GM23248 (cell line): Measurements from ENCODE around the gene AHCY. TPM values are rescaled to one million over a fixed set of nuclear protein-coding genes. Genes with fewer than 3 reads are reported as not detected.
"Not testable (repeated sequence)": the region's sequence is repeated elsewhere in the genome, so short reads cannot be mapped to it uniquely, and the experiment has no call there.

Source experiments
- DNase-seq: peaks from one replicate; pipeline ENCODE4 v3.0.0-alpha.2; 2015
- H2AFZ ChIP-seq: fragments of 200-600 bp; sonication (generic); 2 replicates; pipeline ENCODE4 v1.6.1; 2016; ENCODE audit warnings: antibody characterized with exemption
- H3F3A ChIP-seq: fragments of 200-600 bp; sonication (generic); 2 replicates; pipeline ENCODE4 v1.6.1; 2016; ENCODE audit warnings: mild to moderate bottlenecking, antibody characterized with exemption, mixed run types; ENCODE audit not compliant: insufficient read depth
- H3K27ac ChIP-seq: fragments of 200-600 bp; sonication (generic); 2 replicates; pipeline ENCODE4 v1.5.1; 2016; ENCODE audit warnings: mild to moderate bottlenecking
- H3K27me3 ChIP-seq: fragments of 200-600 bp; sonication (generic); replicated peaks from 2 replicates; pipeline ENCODE4 v1.6.1; 2016; ENCODE audit warnings: mild to moderate bottlenecking; ENCODE audit not compliant: insufficient read depth
- H3K36me3 ChIP-seq: fragments of 200-600 bp; sonication (generic); 2 replicates; pipeline ENCODE4 v1.6.1; 2016; ENCODE audit warnings: low read depth, mild to moderate bottlenecking
- H3K4me1 ChIP-seq: fragments of 200-600 bp; sonication (generic); 2 replicates; pipeline ENCODE4 v1.6.1; 2016; ENCODE audit warnings: mild to moderate bottlenecking; ENCODE audit not compliant: insufficient read depth
- H3K4me2 ChIP-seq: fragments of 200-600 bp; sonication (generic); one replicate; pipeline ENCODE4 v1.6.1; 2016; ENCODE audit warnings: mild to moderate bottlenecking; ENCODE audit not compliant: unreplicated experiment
- H3K4me3 ChIP-seq: fragments of 200-600 bp; sonication (generic); 2 replicates; pipeline ENCODE4 v1.5.1; 2016; ENCODE audit warnings: mild to moderate bottlenecking
- H3K79me2 ChIP-seq: fragments of 200-600 bp; sonication (generic); 2 replicates; pipeline ENCODE4 v1.6.1; 2016; ENCODE audit warnings: mild to moderate bottlenecking; ENCODE audit not compliant: insufficient read depth
- H3K9ac ChIP-seq: fragments of 200-600 bp; sonication (generic); 2 replicates; pipeline ENCODE4 v1.6.1; 2016; ENCODE audit warnings: mild to moderate bottlenecking
- H3K9me2 ChIP-seq: fragments of 200-600 bp; sonication (generic); 2 replicates; pipeline ENCODE4 v1.6.1; 2016; ENCODE audit warnings: mixed run types, mild to moderate bottlenecking, moderate library complexity; ENCODE audit not compliant: insufficient read depth
- H3K9me3 ChIP-seq: fragments of 200-600 bp; sonication (generic); one replicate; pipeline ENCODE4 v1.6.1; 2017; ENCODE audit warnings: low read depth
- H4K20me1 ChIP-seq: fragments of 200-600 bp; sonication (generic); 2 replicates; pipeline ENCODE4 v1.6.0; 2016; ENCODE audit not compliant: insufficient read depth
- EZH2 ChIP-seq: fragments of 200-600 bp; sonication (generic); IDR thresholded peaks from 2 replicates; pipeline ENCODE4 v1.6.1; 2018; ENCODE audit warnings: antibody characterized with exemption, mild to moderate bottlenecking; ENCODE audit not compliant: insufficient read depth, poor library complexity, severe bottlenecking
- EZH2phosphoT487 ChIP-seq: fragments of 200-600 bp; sonication (generic); IDR thresholded peaks from 2 replicates; pipeline ENCODE4 v1.6.1; 2018; ENCODE audit warnings: antibody characterized with exemption, moderate library complexity, mild to moderate bottlenecking, low read depth; ENCODE audit not compliant: insufficient read depth
- WGBS, 2 experiments: methylation state at CpG; one replicate each; pipeline ENCODE4 v1.1.6; 2015 to 2017; ENCODE audit warnings: low lambda C conversion rate in 2 of 2, low coverage in 1 of 2; ENCODE audit errors: missing lambda C conversion rate in 2 of 2; 5-methylcytosine and 5-hydroxymethylcytosine counted together
- in situ Hi-C: fragments of 300-500 bp; cut with MboI; formaldehyde crosslinking; loops from 2 replicates; pipeline ENCODE4 v1.15.0; 2020
- polyA plus RNA-seq: library from polyadenylated mRNA; unstranded; fragments of >200 nt; fragmentation: Nextera tagmentation; extraction: Ambion mirVana; gene quantifications from 2 replicates; pipeline ENCODE4 v1.2.1, GENCODE V29; 2016
- total RNA-seq: library from RNA; depleted of rRNA; stranded (reverse); fragments of >200 nt; shearing (Covaris generic); gene quantifications from 2 replicates; pipeline ENCODE4 v1.2.3, GENCODE V29; 2014; rRNA removed

AHCY gene
- total RNA-seq (82.6 and 115 TPM in 2 replicates), polyA plus RNA-seq (53.7 and 53.8 TPM in 2 replicates)

DNA sequence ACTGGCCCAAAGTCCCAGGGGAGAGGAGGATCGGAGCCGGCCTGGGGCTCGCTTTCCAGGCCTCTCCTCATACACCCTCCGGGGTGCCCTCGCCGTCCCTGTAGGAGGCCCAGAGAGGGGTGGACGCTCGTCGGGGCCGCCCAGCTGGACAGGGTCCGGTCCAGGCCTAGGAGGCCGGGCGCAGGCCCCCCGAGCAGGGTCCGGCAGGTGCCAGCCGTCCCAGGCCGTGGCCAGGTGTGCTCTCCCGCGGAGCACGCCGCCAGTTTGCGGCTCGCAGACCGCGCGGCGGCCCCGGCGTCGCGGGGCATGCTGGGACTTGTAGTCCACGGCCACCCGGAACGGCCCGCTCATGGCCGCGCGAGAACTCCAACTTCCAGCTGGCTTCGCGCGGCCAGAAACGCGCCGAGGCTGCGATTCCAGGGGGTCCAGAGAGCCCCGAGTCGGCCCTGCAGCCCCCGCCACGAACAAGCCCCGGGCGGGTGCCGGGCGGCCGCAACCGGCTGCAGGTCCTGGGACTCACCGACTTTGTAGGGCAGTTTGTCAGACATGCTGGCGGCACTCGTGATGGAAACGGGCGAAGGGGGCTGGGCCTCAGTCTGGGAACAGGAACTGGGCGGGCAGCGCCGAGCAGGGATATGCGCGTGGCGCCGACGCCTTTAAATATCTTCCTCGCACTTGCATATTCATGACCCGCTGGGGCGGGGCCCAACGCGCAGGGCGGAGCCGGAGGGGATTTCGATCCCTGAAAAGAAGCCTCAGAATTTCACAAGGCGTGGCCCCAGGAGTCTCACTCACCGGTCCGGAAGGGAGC is at the start of gene AHCY:
Gene AHCY, minus strand, starts transcription at position 633 of the 811 bp plus-strand sequence. Its CDS starts 85 bp downstream, at position 548.
- Histone ChIP-seq H3K9me3 (no peaks in the 10 kb centered on the region), H4K20me1 (no peaks in the 10 kb centered on the region), H3K4me3 (peak within 1 kb of the TSS; percentile 88), H3F3A (peaks cover 7% of the 10 kb centered on the region; the same call in 1 of the 2 replicates), H3K9me2 (no peaks in the 10 kb centered on the region), H3K9ac (peak within 1 kb of the TSS; percentile 96), H3K79me2 (peaks cover 35% of the 10 kb centered on the region), H3K27ac (peak within 1 kb of the TSS; percentile 95), H3K4me2 (peak within 1 kb of the TSS; percentile 85), H3K4me1 (peaks cover 12% of the 10 kb centered on the region), H3K36me3 (no peaks in the 10 kb centered on the region), H2AFZ (peak within 1 kb of the TSS; percentile 80), H3K27me3 (no peaks in the 10 kb centered on the region)
- DNase-seq: peak; percentile 99
- 1% methylated on average over 52 to 74 of the region's 79 CpGs for WGBS, 2 experiments
- in situ Hi-C loops: loop anchor here (25.0 kb wide), 1 partner anchor 409 kb away; the partner anchor contains the start of gene TP53INP2
- TF ChIP-seq EZH2phosphoT487 (no peak), EZH2 (no peak)

DNA sequence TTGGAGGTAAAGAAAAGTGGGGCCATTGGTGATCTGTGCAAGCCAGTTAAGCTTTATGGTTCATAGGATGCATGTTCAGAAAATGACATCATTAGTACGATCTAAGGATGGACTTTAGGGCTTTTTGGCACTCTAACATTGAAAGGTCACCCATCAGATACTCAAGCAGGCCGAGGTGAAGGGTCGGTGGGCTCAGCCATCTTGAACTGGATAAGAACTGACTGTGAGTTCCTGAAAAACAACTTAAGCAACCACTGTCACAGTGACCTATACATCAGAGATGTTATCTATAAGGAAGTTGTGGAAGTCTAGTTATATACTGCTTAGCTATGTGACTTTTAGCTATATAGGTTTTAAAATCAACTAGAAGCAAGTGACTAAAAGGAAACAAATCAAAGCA is 46.9 kb upstream of the AHCY start:
- Histone ChIP-seq H3K9me2 (no peaks in the 10 kb centered on the region), H4K20me1 (no peaks in the 10 kb centered on the region), H3K79me2 (no peaks in the 10 kb centered on the region), H3K9me3 (no peaks in the 10 kb centered on the region), H3K36me3 (no peaks in the 10 kb centered on the region), H3K27me3 (no peaks in the 10 kb centered on the region), H2AFZ (no peak overlapping the region), H3K4me2 (no peak overlapping the region), H3K4me1 (peaks cover 9% of the 10 kb centered on the region), H3K4me3 (no peak overlapping the region), H3K9ac (no peak overlapping the region), H3K27ac (no peak overlapping the region), H3F3A (0 out of 2 replicates have a peak, but pooled peaks cover 4% of the 10 kb centered on the region)
- DNase-seq: no peak
- in situ Hi-C loops: no loop called here
- TF ChIP-seq EZH2 (no peak), EZH2phosphoT487 (no peak)
- WGBS, 2 experiments: 63% methylated on average over 3 of the region's 3 CpGs

- Histone ChIP-seq H3K36me3 (no peaks in the 10 kb centered on the region), H3K27ac (no peak overlapping the region), H2AFZ (no peak overlapping the region), H3K9me3 (no peaks in the 10 kb centered on the region), H3K4me1 (peaks cover 9% of the 10 kb centered on the region), H4K20me1 (no peaks in the 10 kb centered on the region), H3F3A (0 out of 2 replicates have a peak, but pooled peaks cover 4% of the 10 kb centered on the region), H3K9ac (no peak overlapping the region), H3K79me2 (no peaks in the 10 kb centered on the region), H3K4me2 (no peak overlapping the region), H3K4me3 (no peak overlapping the region), H3K9me2 (no peaks in the 10 kb centered on the region), H3K27me3 (no peaks in the 10 kb centered on the region)
- TF ChIP-seq EZH2 (no peak), EZH2phosphoT487 (no peak)
- DNase-seq: no peak
- in situ Hi-C loops: no loop called here
- WGBS, 2 experiments: 92 to 93% methylated on average over 4 of the region's 4 CpGs
These were observed 44.4 kb upstream of the AHCY start for GRCh38 chr20:34347571-34347970.

DNA sequence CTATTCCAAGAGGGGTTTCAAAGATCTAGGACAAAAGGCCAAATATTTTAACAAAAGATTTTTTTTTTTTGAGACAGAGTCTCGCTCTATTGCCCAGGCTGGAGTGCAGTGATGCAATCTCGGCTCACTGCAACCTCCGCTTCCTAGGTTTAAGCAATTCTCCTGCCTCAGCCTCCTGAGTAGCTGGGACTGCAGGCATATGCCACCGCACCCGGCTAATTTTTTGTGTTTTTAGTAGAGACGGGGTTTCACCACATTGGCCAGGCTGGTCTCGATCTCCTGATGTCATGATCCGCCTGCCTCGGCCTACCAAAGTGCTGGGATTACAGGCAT is 43.3 kb upstream of the AHCY start:
- H3K4me2 ChIP-seq, H3K27me3 ChIP-seq, DNase-seq, H3F3A ChIP-seq, H4K20me1 ChIP-seq, H3K4me1 ChIP-seq, H3K79me2 ChIP-seq, H3K4me3 ChIP-seq, H3K27ac ChIP-seq, in situ Hi-C loops, H2AFZ ChIP-seq, H3K9me2 ChIP-seq, H3K9ac ChIP-seq, H3K36me3 ChIP-seq, H3K9me3 ChIP-seq: not testable (repeated sequence)
- 93 to 100% methylated on average over 6 to 9 of the region's 9 CpGs for WGBS, 2 experiments

- H3K27me3 ChIP-seq, H3K4me2 ChIP-seq, H3K9ac ChIP-seq, H3F3A ChIP-seq, H4K20me1 ChIP-seq, DNase-seq, H3K79me2 ChIP-seq, H3K27ac ChIP-seq, H3K9me3 ChIP-seq, H3K36me3 ChIP-seq, H2AFZ ChIP-seq, in situ Hi-C loops, H3K9me2 ChIP-seq, H3K4me3 ChIP-seq, H3K4me1 ChIP-seq: not testable (repeated sequence)
- WGBS, 2 experiments: 81 to 82% methylated on average over 10 of the region's 10 CpGs
These were observed 42.8 kb upstream of the AHCY start for GRCh38 chr20:34345839-34346532.
